ENCODE data around the gene FAM180A. TPM values are rescaled to one million over a fixed set of nuclear protein-coding genes. Genes with fewer than 3 reads are reported as not detected.

FAM180A gene
- total and polyA plus RNA-seq, 10 of the 15 experiments (the other 5 are each of a cell fraction or from before 2014, with no cell fraction given): not detected

- no TSS peak for BruUV-seq (replicated peaks)
- Histone ChIP-seq H3K9me3 (replicated peaks; ENCODE audit: control insufficient read depth, insufficient read depth, low read length) (no peaks in the 10 kb centered on the region; the same call in 2 of the 3 replicates), H3K27me3 (replicated peaks in 1 of 2; ENCODE audit: control insufficient read depth in 2 of 2, insufficient read depth in 2 of 2, low read length in 1 of 2) (peaks cover 0 to 3% of the 10 kb centered on the region in 2 experiments; a peak in 1 of 4 replicates), H3K36me3 (ENCODE audit: control insufficient read depth in 2 of 2, insufficient read depth in 2 of 2, low read length in 1 of 2) (no peaks in the 10 kb centered on the region), H3K79me2 (ENCODE audit: control insufficient read depth, insufficient read depth, low read length) (no peaks in the 10 kb centered on the region), H2AFZ (ENCODE audit: control insufficient read depth, low read depth, low read length) (no peak overlapping the region), H3K4me1 (ENCODE audit: control insufficient read depth, insufficient read depth, low read length) (no peaks in the 10 kb centered on the region), H4K20me1 (ENCODE audit: control insufficient read depth, insufficient read depth) (no peaks in the 10 kb centered on the region), H3K27ac (ENCODE audit: control insufficient read depth, insufficient read depth) (no peak overlapping the region), H3K4me2 (ENCODE audit: control insufficient read depth, insufficient read depth) (no peak overlapping the region), H3K9ac (ENCODE audit: control insufficient read depth, insufficient read depth, low read length) (no peak overlapping the region), H3K4me3 (no peak overlapping the region)
- no peak for ATAC-seq
- in situ Hi-C loops (cut with MboI): no loop called here
- TF ChIP-seq TBL1XR1 (IDR thresholded peaks at IDR 0.05; ENCODE audit: low read depth, low read length) (no peak), MLLT1 (IDR thresholded peaks at IDR 0.05) (no peak), SP1 (IDR thresholded peaks at IDR 0.05; ENCODE audit: low read depth, low read length) (no peak), JUNB (IDR thresholded peaks at IDR 0.05) (no peak)
- WGBS (ENCODE audit: insufficient coverage, insufficient replicate concordance, low lambda C conversion rate, missing lambda C conversion rate): 49% methylated on average over 6 of the region's 6 CpGs
- ChIA-PET RAD21 (ENCODE audit: unreplicated experiment) (no interaction called here), CTCF (no interaction called here), POLR2A (no interaction called here), SMC1A (ENCODE audit: uncharacterized antibody, unreplicated experiment) (no interaction called here)
- intact Hi-C loops (cut with micrococcal nuclease; ENCODE audit: unreplicated experiment): no loop called here
- DNase-seq (ENCODE audit: low read depth, low spot score): no peak
- FAIRE-seq: no peak
These were observed 34.2 kb upstream of the FAM180A start for GRCh38 chr7:135782801-135783200.

GRCh38 chr7:135782377-135782776 lies 33.8 kb upstream of the FAM180A start:
- intact Hi-C loops (cut with micrococcal nuclease; ENCODE audit: unreplicated experiment) (no loop called here), in situ Hi-C loops (cut with MboI) (no loop called here)
- no peaks in the 10 kb centered on the region for H3K36me3 ChIP-seq (ENCODE audit: control insufficient read depth in 2 of 2, insufficient read depth in 2 of 2, low read length in 1 of 2)
- DNase-seq (ENCODE audit: low read depth, low spot score) (no peak), FAIRE-seq (no peak), ATAC-seq (no peak)
- no peak overlapping the region for H2AFZ ChIP-seq (ENCODE audit: control insufficient read depth, low read depth, low read length)
- no peak overlapping the region for H3K4me2 ChIP-seq (ENCODE audit: control insufficient read depth, insufficient read depth)
- no peaks in the 10 kb centered on the region for H3K79me2 ChIP-seq (ENCODE audit: control insufficient read depth, insufficient read depth, low read length)
- RAD21 ChIA-PET (ENCODE audit: unreplicated experiment): no interaction called here
- H3K27me3 ChIP-seq (replicated peaks in 1 of 2; ENCODE audit: control insufficient read depth in 2 of 2, insufficient read depth in 2 of 2, low read length in 1 of 2): peaks cover 0 to 3% of the 10 kb centered on the region in 2 experiments; a peak in 1 of 4 replicates
- H3K4me3 ChIP-seq: no peak overlapping the region
- CTCF ChIA-PET: no interaction called here
- SMC1A ChIA-PET (ENCODE audit: uncharacterized antibody, unreplicated experiment): no interaction called here
- no peaks in the 10 kb centered on the region; the same call in 2 of the 3 replicates for H3K9me3 ChIP-seq (replicated peaks; ENCODE audit: control insufficient read depth, insufficient read depth, low read length)
- WGBS (ENCODE audit: insufficient coverage, insufficient replicate concordance, low lambda C conversion rate, missing lambda C conversion rate): 52% methylated on average over 9 of the region's 9 CpGs
- no TSS peak for BruUV-seq (replicated peaks)
- H4K20me1 ChIP-seq (ENCODE audit: control insufficient read depth, insufficient read depth): no peaks in the 10 kb centered on the region
- H3K4me1 ChIP-seq (ENCODE audit: control insufficient read depth, insufficient read depth, low read length): no peaks in the 10 kb centered on the region
- POLR2A ChIA-PET: no interaction called here
- no peak overlapping the region for H3K9ac ChIP-seq (ENCODE audit: control insufficient read depth, insufficient read depth, low read length)
- no peak overlapping the region for H3K27ac ChIP-seq (ENCODE audit: control insufficient read depth, insufficient read depth)
- TF ChIP-seq NFXL1 (IDR thresholded peaks at IDR 0.05; ENCODE audit: borderline replicate concordance): no peak
- TF ChIP-seq SREBF1 (IDR thresholded peaks at IDR 0.05; ENCODE audit: low read length): no peak
- no peak for TF ChIP-seq BMI1 (IDR thresholded peaks at IDR 0.05; ENCODE audit: borderline replicate concordance)
- TF ChIP-seq TCF12 (IDR thresholded peaks at IDR 0.05; ENCODE audit: low read depth, low read length): no peak
- no peak for TF ChIP-seq SUZ12 (IDR thresholded peaks at IDR 0.05; ENCODE audit: unreplicated experiment)
- TF ChIP-seq CREM (IDR thresholded peaks at IDR 0.05; ENCODE audit: low read depth): no peak
- TF ChIP-seq STAT3 (IDR thresholded peaks at IDR 0.05; ENCODE audit: low read depth, low read length): no peak
- TF ChIP-seq FOXK2 (IDR thresholded peaks at IDR 0.05): no peak
- TF ChIP-seq RBBP5 (conservative IDR thresholded peaks at IDR 0.05): no peak
- no peak for TF ChIP-seq BHLHE40 (IDR thresholded peaks at IDR 0.05; ENCODE audit: borderline replicate concordance in 1 of 2, low read depth in 2 of 2, low read length in 1 of 2)
- TF ChIP-seq ZNF384 (IDR thresholded peaks at IDR 0.05; ENCODE audit: borderline replicate concordance, low read depth, low read length): no peak
- TF ChIP-seq RAD21 (IDR thresholded peaks at IDR 0.05; ENCODE audit: insufficient read depth, low read depth, low read length): no peak
- TF ChIP-seq SKIL (IDR thresholded peaks at IDR 0.05; ENCODE audit: low read depth, poor library complexity, severe bottlenecking): no peak
- no peak for TF ChIP-seq NR2C1 (IDR thresholded peaks at IDR 0.05)

Data from GM12878 (cell line).